ENCODE data around the gene NDUFAF4.

Gene NDUFAF4

GRCh38 chr6:96849615-96850014, 48.1 kb downstream of the NDUFAF4 start:
- no peak for TF ChIP-seq JUND (IDR thresholded peaks at IDR 0.05; ENCODE audit: low read depth)
- no peak for DNase-seq (ENCODE audit: low read depth in 1 of 2, low spot score in 1 of 2)
- in situ Hi-C loops (cut with HindIII; ENCODE audit: low pct_unique_long_range_greater_than_20kb, low sequenced_read_pairs) = no loop called here

GRCh38 chr6:96844530-96844929, 53.2 kb downstream of the NDUFAF4 start:
- no peak for TF ChIP-seq JUND (IDR thresholded peaks at IDR 0.05; ENCODE audit: low read depth)
- DNase-seq (ENCODE audit: low read depth in 1 of 2, low spot score in 1 of 2) = no peak
- in situ Hi-C loops (cut with HindIII; ENCODE audit: low pct_unique_long_range_greater_than_20kb, low sequenced_read_pairs) = no loop called here

GRCh38 chr6:96841345-96841744, 56.3 kb downstream of the NDUFAF4 start:
- in situ Hi-C loops (cut with HindIII; ENCODE audit: low pct_unique_long_range_greater_than_20kb, low sequenced_read_pairs) = no loop called here
- DNase-seq (ENCODE audit: low read depth in 1 of 2, low spot score in 1 of 2) = no peak
- no peak for TF ChIP-seq JUND (IDR thresholded peaks at IDR 0.05; ENCODE audit: low read depth)
